KOPT-K1 (cell line): ENCODE measurements around the gene HDAC9.

Experiments
- H3K27ac ChIP-seq: fragments of 200-600 bp; sonication (generic); 2 replicates; pipeline ENCODE4 v1.5.1; 2016; ENCODE audit warnings: antibody characterized with exemption, mild to moderate bottlenecking, low read depth, low read length; ENCODE audit not compliant: poor library complexity, severe bottlenecking
- H3K36me3 ChIP-seq: fragments of 200-600 bp; sonication (generic); 2 replicates; pipeline ENCODE4 v1.5.1; 2017; ENCODE audit warnings: antibody characterized with exemption, mild to moderate bottlenecking, low read length, moderate library complexity; ENCODE audit not compliant: insufficient read depth
- H3K9me3 ChIP-seq: fragments of 200-600 bp; sonication (generic); 2 replicates; pipeline ENCODE4 v1.5.1; 2017; ENCODE audit warnings: antibody characterized with exemption, low read length, mild to moderate bottlenecking; ENCODE audit not compliant: insufficient read depth, poor library complexity, severe bottlenecking

The HDAC9 gene

DNA sequence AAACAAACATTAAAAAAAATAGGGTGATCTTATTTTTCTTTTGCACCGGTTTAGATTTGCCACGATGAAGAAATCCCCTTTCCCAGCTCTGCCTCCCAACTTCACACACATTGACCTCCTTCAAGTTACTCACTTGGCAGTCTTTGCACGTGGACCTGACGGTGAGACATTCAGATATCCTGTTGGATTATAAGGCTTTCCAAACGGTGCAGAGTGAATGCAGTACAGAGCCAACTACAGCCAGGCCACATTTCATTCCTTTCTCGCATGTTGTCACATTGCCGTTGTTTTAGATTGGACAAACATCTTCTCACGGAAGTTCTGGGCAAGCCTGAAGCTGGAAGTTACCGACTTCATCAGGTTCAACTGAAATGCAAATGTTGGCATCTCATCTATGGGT is 159.2 kb downstream of the HDAC9 start:
- H3K36me3 ChIP-seq: no peaks in the 10 kb centered on the region
- no peak overlapping the region for H3K27ac ChIP-seq
- no peaks in the 10 kb centered on the region for H3K9me3 ChIP-seq

DNA sequence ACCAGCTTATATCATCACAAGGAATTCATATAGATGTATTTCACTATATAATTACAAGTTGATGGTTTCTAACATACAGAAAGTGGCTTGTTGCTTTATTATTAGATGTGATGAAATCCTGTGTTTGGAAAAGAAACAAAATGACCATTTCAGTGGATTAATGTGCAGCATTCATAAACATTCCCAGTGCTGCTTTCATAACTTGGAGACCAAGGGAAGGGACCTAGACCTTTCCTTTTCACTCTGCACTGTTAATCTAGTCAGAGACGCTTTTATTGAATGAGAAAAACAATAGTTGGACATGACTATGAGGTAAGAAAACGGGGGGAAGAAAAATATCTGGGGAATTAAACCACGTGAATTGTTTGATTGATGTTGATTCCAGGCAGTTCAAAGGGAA is 160.0 kb downstream of the HDAC9 start:
- Histone ChIP-seq H3K36me3 (no peaks in the 10 kb centered on the region), H3K9me3 (no peaks in the 10 kb centered on the region), H3K27ac (no peak overlapping the region)

DNA sequence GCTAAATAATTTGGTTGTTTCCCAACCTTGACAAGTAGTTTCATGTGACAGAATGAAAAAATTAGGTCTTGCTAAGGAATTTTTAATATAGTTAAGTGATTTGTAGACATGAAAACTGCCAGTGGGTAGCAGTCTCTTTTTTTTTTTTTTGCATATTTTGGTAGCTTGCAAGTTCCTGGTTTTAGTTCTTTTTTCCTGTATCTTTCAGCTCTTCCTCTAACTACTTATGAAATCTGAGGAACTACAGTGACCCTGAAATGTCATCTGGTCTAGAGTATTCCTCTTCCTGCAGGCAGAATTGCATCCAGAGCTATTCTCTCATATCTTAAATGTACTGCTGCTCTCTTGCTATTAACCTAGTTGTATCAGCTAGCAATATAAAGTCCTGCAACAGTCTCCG is 160.4 kb downstream of the HDAC9 start:
- no peaks in the 10 kb centered on the region for H3K9me3 ChIP-seq
- no peaks in the 10 kb centered on the region for H3K36me3 ChIP-seq
- no peak overlapping the region for H3K27ac ChIP-seq

DNA sequence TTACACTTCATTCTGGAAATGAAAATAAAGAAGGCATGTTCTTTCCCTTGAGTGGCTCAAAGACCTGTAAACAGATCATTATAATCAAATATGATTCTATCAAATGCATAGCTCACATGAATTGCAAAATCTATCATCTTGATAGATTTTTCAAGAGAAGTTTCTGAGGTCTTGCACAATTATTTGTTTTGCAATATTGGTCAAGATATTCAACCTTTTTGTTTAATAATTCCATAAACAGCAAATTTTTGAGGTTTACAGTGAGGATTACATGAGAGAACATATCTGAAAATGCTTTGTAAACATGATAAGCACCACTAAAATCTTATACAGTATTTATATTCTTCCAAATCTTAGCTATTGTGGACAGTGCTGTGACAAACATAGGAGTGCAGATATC is 160.8 kb downstream of the HDAC9 start:
- no peaks in the 10 kb centered on the region for H3K36me3 ChIP-seq
- H3K9me3 ChIP-seq: no peaks in the 10 kb centered on the region
- no peak overlapping the region for H3K27ac ChIP-seq

DNA sequence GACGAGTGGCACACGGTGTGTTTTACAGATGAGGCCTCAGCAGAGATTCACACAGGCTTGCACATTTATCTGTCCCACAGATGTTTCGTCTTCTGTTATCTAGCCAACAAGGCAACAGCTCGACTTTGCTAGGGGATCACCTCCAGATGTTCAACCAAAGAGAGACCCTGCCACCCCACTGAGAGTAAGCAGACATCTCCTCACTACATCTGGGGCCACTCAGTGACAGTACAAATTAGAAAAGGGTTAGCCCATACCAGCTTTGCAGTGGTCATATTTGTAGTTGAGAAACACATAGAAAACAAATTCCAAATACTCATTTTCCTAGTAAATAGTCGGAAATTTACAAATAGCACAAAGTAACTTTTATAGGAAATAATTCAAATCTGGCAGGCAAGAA is 164.2 kb downstream of the HDAC9 start:
- H3K27ac ChIP-seq: no peak overlapping the region
- no peaks in the 10 kb centered on the region for H3K9me3 ChIP-seq
- H3K36me3 ChIP-seq: no peaks in the 10 kb centered on the region

DNA sequence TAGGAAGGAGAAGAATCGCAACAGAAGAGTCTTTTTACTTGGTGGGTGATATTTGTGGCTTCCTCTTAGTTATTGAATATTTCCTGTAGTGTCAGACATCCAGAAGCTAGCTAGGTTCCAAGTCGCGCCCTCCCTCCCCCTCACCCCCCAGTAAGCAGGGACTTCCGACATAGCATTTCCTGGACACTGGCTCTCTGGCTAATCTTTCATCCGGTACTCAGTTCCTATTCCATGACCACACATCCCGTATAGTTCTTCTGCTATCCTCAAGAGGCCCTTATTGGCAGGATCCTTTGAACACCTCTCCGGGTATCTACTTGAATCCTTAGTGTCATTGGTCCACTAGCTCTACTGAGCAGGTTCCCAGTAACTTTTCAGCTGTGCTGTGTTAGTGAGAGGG is 167.8 kb downstream of the HDAC9 start:
- Histone ChIP-seq H3K36me3 (no peaks in the 10 kb centered on the region), H3K9me3 (no peaks in the 10 kb centered on the region), H3K27ac (no peak overlapping the region)

DNA sequence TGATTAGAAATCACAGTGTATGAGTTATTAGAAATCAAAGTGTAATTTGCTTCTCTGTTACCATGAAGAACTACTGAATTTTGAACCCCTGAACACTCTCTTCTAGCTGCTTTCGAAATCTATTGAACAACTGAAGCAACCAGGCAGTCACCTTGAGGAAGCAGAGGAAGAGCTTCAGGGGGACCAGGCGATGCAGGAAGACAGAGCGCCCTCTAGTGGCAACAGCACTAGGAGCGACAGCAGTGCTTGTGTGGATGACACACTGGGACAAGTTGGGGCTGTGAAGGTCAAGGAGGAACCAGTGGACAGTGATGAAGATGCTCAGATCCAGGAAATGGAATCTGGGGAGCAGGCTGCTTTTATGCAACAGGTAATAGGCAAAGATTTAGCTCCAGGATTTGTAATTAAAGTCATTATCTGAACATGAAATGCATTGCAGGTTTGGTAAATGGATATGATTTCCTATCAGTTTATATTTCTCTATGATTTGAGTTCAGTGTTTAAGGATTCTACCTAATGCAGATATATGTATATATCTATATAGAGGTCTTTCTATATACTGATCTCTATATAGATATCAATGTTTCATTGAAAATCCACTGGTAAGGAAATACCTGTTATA is 170.7 kb downstream of the HDAC9 start:
- no peaks in the 10 kb centered on the region for H3K9me3 ChIP-seq
- H3K27ac ChIP-seq: no peak overlapping the region
- no peaks in the 10 kb centered on the region for H3K36me3 ChIP-seq

DNA sequence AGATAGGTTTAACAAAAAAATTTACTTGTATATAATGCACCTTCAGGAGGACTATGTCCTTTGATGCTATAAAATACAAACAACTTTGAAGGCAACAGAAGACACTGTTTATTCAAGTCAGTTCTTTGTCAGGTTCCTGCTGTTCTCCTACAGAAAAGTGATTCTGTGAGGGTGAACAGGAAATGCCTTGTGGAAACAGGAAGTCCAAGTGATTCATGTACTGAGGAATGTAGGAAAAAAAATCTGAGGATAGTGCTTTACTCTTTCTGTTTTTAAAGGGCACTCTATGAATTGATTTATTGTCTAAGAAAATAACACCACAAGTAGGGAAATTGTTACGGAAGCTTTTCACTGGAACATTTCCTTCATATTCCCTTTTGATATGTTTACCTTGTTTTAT is 171.9 kb downstream of the HDAC9 start:
- no peaks in the 10 kb centered on the region for H3K9me3 ChIP-seq
- no peaks in the 10 kb centered on the region for H3K36me3 ChIP-seq
- no peak overlapping the region for H3K27ac ChIP-seq

DNA sequence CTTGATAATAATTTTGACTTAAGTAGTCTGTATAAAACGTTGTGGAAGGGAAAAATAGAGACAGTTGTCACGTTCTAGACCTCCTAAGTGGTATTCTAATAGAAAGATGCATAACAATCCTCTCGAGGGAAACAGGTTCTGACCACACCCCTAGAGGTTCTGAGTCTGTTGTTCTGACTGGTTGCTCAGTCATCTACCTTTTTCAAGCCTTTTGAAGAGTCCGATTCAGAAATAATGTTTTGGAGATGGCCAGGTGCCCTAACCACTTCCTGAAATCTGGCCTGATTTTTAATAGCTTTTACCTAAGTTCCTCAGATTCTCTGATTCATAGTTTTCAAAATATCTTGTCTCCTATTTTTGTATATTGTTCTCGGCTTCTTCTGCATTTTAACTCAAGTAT is 175.6 kb downstream of the HDAC9 start:
- H3K27ac ChIP-seq: no peak overlapping the region
- no peaks in the 10 kb centered on the region for H3K36me3 ChIP-seq
- no peaks in the 10 kb centered on the region for H3K9me3 ChIP-seq

DNA sequence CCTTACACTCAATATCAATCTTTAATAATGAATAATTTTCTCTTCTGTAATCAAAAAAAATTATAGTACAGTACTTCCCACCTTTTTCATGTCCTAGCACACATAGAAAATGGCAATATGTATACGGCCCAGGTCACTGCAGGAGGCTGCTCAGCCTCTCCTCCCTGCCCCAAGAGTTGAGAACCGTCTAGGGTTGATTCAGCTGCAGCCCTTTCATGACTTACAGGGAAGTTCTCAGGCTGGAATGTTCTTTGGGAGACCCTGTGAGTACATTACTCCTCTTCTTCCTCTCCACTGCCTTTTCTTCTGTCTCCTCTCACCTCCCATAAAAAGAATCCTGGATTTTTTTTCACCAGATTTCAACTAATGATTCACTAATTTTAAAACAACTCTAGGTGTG is 180.0 kb downstream of the HDAC9 start:
- H3K36me3 ChIP-seq: no peaks in the 10 kb centered on the region
- no peaks in the 10 kb centered on the region for H3K9me3 ChIP-seq
- H3K27ac ChIP-seq: no peak overlapping the region

DNA sequence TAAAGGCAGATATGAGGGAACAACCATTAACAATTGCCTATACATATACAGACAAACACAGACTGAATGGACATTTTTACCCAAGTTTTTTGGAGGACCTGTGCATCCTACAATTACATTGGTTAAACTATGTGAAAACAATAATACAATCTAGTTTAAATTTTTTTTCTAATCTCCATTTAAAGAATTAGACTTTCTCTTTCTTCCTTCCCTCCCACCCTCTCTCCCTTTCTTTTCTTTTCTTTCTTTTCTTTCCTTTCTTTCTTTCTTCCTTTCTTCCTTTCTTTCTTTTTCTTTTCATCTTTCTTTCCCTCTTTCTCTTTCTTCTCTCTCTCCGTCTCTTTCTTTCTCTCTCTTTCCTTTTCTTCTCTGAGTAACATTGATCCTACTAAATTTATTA is 183.7 kb downstream of the HDAC9 start:
- Histone ChIP-seq H3K27ac (no peak overlapping the region), H3K36me3 (no peaks in the 10 kb centered on the region), H3K9me3 (no peaks in the 10 kb centered on the region)

DNA sequence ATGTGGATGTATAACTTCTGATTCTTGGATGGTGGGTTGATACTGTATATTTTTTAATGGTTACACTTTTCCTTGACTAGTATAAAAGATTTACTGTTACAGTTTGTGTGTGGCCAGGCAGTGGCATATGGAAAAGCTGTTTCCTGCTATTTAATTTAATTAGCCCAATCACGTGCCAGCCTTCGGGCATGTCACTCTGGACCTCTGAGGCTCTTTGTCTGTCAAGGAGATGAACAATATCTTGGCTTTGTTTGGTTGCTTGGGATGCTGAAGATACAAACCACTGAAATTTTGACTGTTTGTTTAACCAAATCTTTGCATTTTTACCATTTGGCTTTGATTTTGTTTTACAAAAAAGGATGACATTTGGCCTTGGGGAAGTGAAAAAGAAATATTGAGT is 185.0 kb downstream of the HDAC9 start:
- H3K9me3 ChIP-seq: no peaks in the 10 kb centered on the region
- no peak overlapping the region for H3K27ac ChIP-seq
- no peaks in the 10 kb centered on the region for H3K36me3 ChIP-seq

DNA sequence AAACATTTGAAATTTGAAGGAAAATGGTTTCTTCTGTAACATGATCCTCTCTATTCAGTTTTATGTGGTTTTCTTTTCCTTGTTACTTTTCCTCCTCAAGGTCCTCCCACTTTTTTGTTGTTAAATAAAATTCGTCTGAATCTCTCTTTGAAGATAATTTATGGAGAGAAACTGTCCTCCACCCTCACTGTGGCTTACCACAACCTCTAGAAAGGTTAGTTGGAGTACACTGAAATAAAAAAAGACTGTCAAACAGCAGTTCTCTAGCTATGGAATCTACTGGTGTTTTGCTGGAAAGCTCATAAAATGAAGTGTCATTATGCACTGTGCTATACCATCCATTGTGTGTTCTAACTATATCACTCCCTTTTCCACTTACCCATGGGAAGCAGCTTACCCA is 189.4 kb downstream of the HDAC9 start:
- H3K27ac ChIP-seq: no peak overlapping the region
- no peaks in the 10 kb centered on the region for H3K9me3 ChIP-seq
- H3K36me3 ChIP-seq: no peaks in the 10 kb centered on the region

DNA sequence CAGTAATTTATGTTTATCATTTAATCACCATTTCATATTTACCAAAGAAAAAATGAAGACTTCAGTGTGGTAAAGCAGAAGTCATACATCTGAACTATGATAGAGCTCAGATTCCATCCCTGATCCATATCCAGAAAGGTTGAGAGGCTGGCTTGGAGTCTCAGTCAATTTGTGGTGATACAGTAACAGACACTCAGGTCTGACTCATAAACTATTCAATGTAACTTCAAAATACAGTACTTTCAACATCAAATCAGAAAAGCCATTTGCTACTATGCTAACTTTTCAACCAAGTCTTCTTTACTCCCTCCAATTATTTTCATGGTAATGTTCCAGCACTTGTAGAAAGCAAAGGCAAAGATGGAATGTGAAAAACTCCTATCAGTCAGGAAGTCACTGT is 190.4 kb downstream of the HDAC9 start:
- no peak overlapping the region for H3K27ac ChIP-seq
- H3K9me3 ChIP-seq: no peaks in the 10 kb centered on the region
- H3K36me3 ChIP-seq: no peaks in the 10 kb centered on the region

DNA sequence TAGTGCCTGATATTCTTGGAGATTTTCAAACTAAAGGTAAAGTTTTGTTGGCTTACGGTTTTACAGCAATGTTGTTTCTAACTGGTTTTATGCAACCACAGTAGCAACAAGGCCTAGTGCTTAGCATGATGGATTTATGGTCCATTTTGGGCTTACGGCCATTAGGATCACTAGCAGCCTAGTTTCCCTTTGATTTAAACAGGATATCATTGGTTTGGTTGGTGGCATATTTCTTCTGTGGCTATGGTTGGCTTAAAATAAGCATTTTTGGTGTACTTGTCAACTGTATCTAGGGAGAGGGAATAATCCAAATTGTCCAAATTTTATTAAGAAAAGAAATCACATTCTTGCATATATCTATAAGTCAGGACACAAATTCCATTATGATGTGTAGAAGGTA is 194.0 kb downstream of the HDAC9 start:
- Histone ChIP-seq H3K36me3 (no peaks in the 10 kb centered on the region), H3K9me3 (no peaks in the 10 kb centered on the region), H3K27ac (no peak overlapping the region)

DNA sequence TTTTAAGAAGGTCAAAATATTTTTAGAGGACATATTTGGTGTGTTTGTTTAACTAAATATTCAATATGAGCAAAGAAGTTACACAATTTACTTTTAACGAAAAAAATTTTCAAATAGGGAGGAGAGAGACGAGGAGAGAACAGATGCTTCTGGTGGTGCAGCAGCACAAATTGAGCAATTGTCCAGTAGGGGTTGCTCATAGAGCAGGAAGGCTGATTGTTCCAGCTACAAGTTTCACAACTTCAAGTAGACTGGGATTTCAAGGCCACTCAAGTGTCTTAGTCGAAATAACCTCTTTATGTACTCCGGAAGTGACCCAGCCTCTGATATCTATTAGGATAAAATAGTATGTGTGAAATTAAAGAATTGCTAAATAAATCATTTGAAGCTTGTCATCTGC is 197.9 kb downstream of the HDAC9 start:
- no peaks in the 10 kb centered on the region for H3K36me3 ChIP-seq
- no peaks in the 10 kb centered on the region for H3K9me3 ChIP-seq
- no peak overlapping the region for H3K27ac ChIP-seq

DNA sequence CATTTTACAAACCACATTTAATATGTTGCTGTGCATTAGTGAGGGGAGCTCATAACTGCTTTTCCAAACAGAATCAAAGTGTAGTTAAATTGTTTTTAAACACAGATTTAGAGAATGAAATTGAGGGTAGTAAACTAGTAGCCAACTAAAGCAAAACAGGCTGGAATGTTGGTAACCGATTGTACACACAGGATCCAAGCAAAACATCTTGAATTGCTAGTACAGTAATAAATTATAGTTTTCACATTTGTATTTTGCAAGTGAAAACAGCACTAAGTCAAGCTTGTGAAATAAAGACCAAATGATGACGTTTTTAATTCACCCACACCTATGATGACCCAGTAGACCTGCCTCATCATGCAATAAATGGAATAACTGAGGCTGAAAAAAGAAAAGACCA is 198.3 kb downstream of the HDAC9 start:
- no peak overlapping the region for H3K27ac ChIP-seq
- no peaks in the 10 kb centered on the region for H3K9me3 ChIP-seq
- no peaks in the 10 kb centered on the region for H3K36me3 ChIP-seq
